ENCODE data around the gene FBXO3.

- TF ChIP-seq NR3C1 (CRISPR knock-in tag; IDR thresholded peaks at IDR 0.05) (no peak), KLF10 (CRISPR knock-in tag; IDR thresholded peaks at IDR 0.05) (no peak)
These were observed 43.6 kb downstream of the FBXO3 start for GRCh38 chr11:33730716-33731115.
